ENCODE measurements around the gene SKI.

SKI gene

GRCh38 chr1:2300004-2300771, 72.1 kb downstream of the SKI start:
- no peak for TF ChIP-seq TAF1 (IDR thresholded peaks at IDR 0.05; ENCODE audit: borderline replicate concordance, low read depth, low read length)
- no peak for TF ChIP-seq POLR2AphosphoS5 (IDR thresholded peaks at IDR 0.05; ENCODE audit: low read depth, low read length)
- TF ChIP-seq POLR2A (IDR thresholded peaks at IDR 0.05; ENCODE audit: low read depth, low read length), result peak; percentile 54; the same call in 1 of the 2 replicates
- peak; percentile 94 for FAIRE-seq
- DNase-seq (ENCODE audit: insufficient read length), result peak; percentile 96

- FAIRE-seq, result no peak
- peak; percentile 86 for DNase-seq (ENCODE audit: insufficient read length)
- TF ChIP-seq TAF1 (IDR thresholded peaks at IDR 0.05; ENCODE audit: borderline replicate concordance, low read depth, low read length) (no peak; the same call in 1 of the 2 replicates), POLR2A (IDR thresholded peaks at IDR 0.05; ENCODE audit: low read depth, low read length) (no peak), POLR2AphosphoS5 (IDR thresholded peaks at IDR 0.05; ENCODE audit: low read depth, low read length) (no peak)
Measured at GRCh38 chr1:2300851-2301606, 72.9 kb downstream of the SKI start.

GRCh38 chr1:2301607-2302291, 73.6 kb downstream of the SKI start:
- no peak for TF ChIP-seq TAF1 (IDR thresholded peaks at IDR 0.05; ENCODE audit: borderline replicate concordance, low read depth, low read length)
- no peak for TF ChIP-seq POLR2A (IDR thresholded peaks at IDR 0.05; ENCODE audit: low read depth, low read length)
- TF ChIP-seq POLR2AphosphoS5 (IDR thresholded peaks at IDR 0.05; ENCODE audit: low read depth, low read length), result no peak
- FAIRE-seq (no peak), DNase-seq (ENCODE audit: insufficient read length) (no peak)

- TF ChIP-seq POLR2A (IDR thresholded peaks at IDR 0.05; ENCODE audit: low read depth, low read length) (no peak), POLR2AphosphoS5 (IDR thresholded peaks at IDR 0.05; ENCODE audit: low read depth, low read length) (no peak), TAF1 (IDR thresholded peaks at IDR 0.05; ENCODE audit: borderline replicate concordance, low read depth, low read length) (no peak)
- FAIRE-seq (no peak), DNase-seq (ENCODE audit: insufficient read length) (no peak)
Measured at GRCh38 chr1:2302292-2302925, 74.3 kb downstream of the SKI start.

GRCh38 chr1:2303016-2303775, 75.1 kb downstream of the SKI start:
- DNase-seq (ENCODE audit: insufficient read length) (no peak), FAIRE-seq (no peak)
- TF ChIP-seq POLR2AphosphoS5 (IDR thresholded peaks at IDR 0.05; ENCODE audit: low read depth, low read length) (no peak), TAF1 (IDR thresholded peaks at IDR 0.05; ENCODE audit: borderline replicate concordance, low read depth, low read length) (no peak), POLR2A (IDR thresholded peaks at IDR 0.05; ENCODE audit: low read depth, low read length) (no peak)

- DNase-seq (ENCODE audit: insufficient read length) (no peak), FAIRE-seq (no peak)
- TF ChIP-seq POLR2A (IDR thresholded peaks at IDR 0.05; ENCODE audit: low read depth, low read length) (no peak), TAF1 (IDR thresholded peaks at IDR 0.05; ENCODE audit: borderline replicate concordance, low read depth, low read length) (no peak), POLR2AphosphoS5 (IDR thresholded peaks at IDR 0.05; ENCODE audit: low read depth, low read length) (no peak)
Measured at GRCh38 chr1:2303781-2304180, 75.7 kb downstream of the SKI start.

GRCh38 chr1:2304282-2304681, 76.2 kb downstream of the SKI start:
- TF ChIP-seq POLR2AphosphoS5 (IDR thresholded peaks at IDR 0.05; ENCODE audit: low read depth, low read length) (no peak), POLR2A (IDR thresholded peaks at IDR 0.05; ENCODE audit: low read depth, low read length) (no peak), TAF1 (IDR thresholded peaks at IDR 0.05; ENCODE audit: borderline replicate concordance, low read depth, low read length) (no peak)
- no peak for FAIRE-seq
- DNase-seq (ENCODE audit: insufficient read length), result no peak

GRCh38 chr1:2304921-2305681, 77.0 kb downstream of the SKI start:
- FAIRE-seq (no peak), DNase-seq (ENCODE audit: insufficient read length) (no peak)

GRCh38 chr1:2306151-2306978, 78.2 kb downstream of the SKI start:
- no peak for DNase-seq (ENCODE audit: insufficient read length)
- FAIRE-seq, result no peak
- TF ChIP-seq TAF1 (IDR thresholded peaks at IDR 0.05; ENCODE audit: borderline replicate concordance, low read depth, low read length), result no peak
- TF ChIP-seq POLR2A (IDR thresholded peaks at IDR 0.05; ENCODE audit: low read depth, low read length), result no peak
- no peak for TF ChIP-seq POLR2AphosphoS5 (IDR thresholded peaks at IDR 0.05; ENCODE audit: low read depth, low read length)

More at GRCh38 chr1:2304921-2305681, 77.0 kb downstream of the SKI start:
- TF ChIP-seq POLR2A (IDR thresholded peaks at IDR 0.05; ENCODE audit: low read depth, low read length), result no peak
- TF ChIP-seq TAF1 (IDR thresholded peaks at IDR 0.05; ENCODE audit: borderline replicate concordance, low read depth, low read length), result no peak
- TF ChIP-seq POLR2AphosphoS5 (IDR thresholded peaks at IDR 0.05; ENCODE audit: low read depth, low read length), result no peak

All from GM12892 (cell line).